Heart left ventricle (tissue), 13 donors: ENCODE measurements around the gene PHF20.

ENCODE experiments used
- POLR2A ChIP-seq, 2 donors: fragments of 450-650 bp; IDR thresholded peaks; one replicate each; pipeline ENCODE4 v1.6.1; 2017; ENCODE audit warnings: antibody characterized with exemption in 2 of 2, mild to moderate bottlenecking in 2 of 2, moderate library complexity in 2 of 2
- TF ChIP-seq, protein P1 (sequence below), 12 donors: fragments of 200-600 bp; sonication (generic) in 4 of 12; IDR thresholded peaks; one replicate each; pipeline versions ENCODE4 v1.5.0 to v1.8.0; 2018 to 2022; ENCODE audit warnings: antibody characterized with exemption in 12 of 12, mild to moderate bottlenecking in 5 of 12
- donor health status: ischemic (EF 13 %, LVEDD 7.1; RV severe dilation, severe dysfunction).
- donor health status: DM: no; HTN: yes; CAD: no.
- donor health status: DM: no; HTN: no; CAD: no.
- donor health status: ischemic (EF 25% LVEDD 6.9; RV normal size, moderate dysfunction).
- donor health status: ischemic (EF 25% LVEDD 5.7; RV mildly dilated, moderate dysfunction).
- donor health status: ischemic (EF 35%, LVEDD 5.7; RV mildly dilated, moderate dysfunction).
- donor health status: nonischemic (EF 11% LVEDD 7.7; RV severe dilation, severe dysfunction).
- donor health status: DM: yes; HTN: yes; CAD: no.
- donor health status: PGD.
- donor health status: ischemic (EF 29% LVEDD 5.4; RV normal size, mild dysfunction).
- donor health status: nonischemic (EF 23%, LVEDD 6.1; RV moderate dilation, normal function).

DNA sequence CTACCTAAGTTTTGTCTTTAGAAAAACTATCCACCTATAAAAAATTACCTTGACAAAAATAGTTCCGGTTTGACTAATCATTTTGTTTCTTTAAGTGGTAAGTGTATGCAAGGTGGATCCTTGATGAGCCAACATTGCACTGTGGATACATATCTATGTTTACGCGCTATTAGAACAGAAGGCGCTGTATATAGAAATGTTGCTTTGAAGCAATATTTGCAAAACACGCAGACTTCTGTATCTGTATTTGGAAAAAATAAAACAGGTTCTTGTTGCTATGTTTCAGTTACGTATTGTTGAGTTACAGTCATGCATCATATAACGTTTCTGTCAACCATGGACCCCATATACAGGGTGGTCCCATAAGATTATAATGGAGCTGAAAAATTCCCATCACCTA, 178.3 kb downstream of the PHF20 start:
- TF ChIP-seq, protein P1, sequence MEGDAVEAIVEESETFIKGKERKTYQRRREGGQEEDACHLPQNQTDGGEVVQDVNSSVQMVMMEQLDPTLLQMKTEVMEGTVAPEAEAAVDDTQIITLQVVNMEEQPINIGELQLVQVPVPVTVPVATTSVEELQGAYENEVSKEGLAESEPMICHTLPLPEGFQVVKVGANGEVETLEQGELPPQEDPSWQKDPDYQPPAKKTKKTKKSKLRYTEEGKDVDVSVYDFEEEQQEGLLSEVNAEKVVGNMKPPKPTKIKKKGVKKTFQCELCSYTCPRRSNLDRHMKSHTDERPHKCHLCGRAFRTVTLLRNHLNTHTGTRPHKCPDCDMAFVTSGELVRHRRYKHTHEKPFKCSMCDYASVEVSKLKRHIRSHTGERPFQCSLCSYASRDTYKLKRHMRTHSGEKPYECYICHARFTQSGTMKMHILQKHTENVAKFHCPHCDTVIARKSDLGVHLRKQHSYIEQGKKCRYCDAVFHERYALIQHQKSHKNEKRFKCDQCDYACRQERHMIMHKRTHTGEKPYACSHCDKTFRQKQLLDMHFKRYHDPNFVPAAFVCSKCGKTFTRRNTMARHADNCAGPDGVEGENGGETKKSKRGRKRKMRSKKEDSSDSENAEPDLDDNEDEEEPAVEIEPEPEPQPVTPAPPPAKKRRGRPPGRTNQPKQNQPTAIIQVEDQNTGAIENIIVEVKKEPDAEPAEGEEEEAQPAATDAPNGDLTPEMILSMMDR (IDR thresholded peaks at IDR 0.05), result no peak
- TF ChIP-seq POLR2A (IDR thresholded peaks at IDR 0.05), result no peak
